ENCODE results near the gene TPSD1. TPM values are rescaled to one million over a fixed set of nuclear protein-coding genes. Genes with fewer than 3 reads are reported as not detected.
A peak's percentile ranks its signal among the peaks of the same experiment; 100 is the strongest.
"Not testable (repeated sequence)": the region's sequence is repeated elsewhere in the genome, so short reads cannot be mapped to it uniquely, and the experiment has no call there.

The TPSD1 gene
- total RNA-seq, 1 donor from 2014 or later, result not detected

DNA sequence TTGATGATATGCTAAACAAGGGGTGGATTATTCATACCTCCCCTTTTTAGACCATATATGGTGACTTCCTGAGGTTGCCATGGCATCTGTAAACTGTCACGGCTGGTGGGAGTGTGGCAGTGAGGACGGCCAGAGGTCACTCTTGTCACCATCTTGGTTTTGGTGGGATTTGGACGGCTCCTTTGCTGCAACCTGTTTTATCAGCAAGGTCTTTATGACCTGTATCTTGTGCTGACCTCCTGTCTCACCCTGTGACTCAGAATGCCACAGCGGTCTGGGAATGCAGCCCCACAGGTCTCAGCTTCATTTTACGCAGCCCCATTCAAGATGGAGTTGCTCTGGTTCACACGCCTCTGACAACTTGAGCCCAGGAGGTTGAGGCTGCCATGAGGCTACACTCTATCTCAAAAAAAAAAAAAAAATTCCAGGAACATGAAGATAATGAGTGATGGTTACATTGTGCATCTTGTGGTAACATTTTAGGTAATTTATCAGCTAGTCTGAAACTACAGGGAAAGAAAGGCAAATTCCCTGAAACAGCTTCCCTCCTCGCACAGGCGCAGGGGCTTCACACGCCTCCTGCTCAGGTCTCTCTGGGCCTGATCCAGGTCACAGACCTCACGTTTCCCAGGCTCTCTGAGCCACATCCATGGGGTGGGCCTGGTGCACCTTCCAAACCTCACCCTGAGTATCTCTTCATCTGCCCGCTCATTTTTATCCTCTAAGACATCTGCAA lies 38.2 kb downstream of the TPSD1 start:
- no peaks in the 10 kb centered on the region for H3K36me3 Mint-ChIP-seq (ENCODE audit: low read depth)
- peaks cover 32% of the 10 kb centered on the region for H3K27me3 Mint-ChIP-seq
- intact Hi-C loops (cut with micrococcal nuclease), result no loop called here
- ATAC-seq (ENCODE audit: low read depth), result no peak
- TF ChIP-seq, protein P1, sequence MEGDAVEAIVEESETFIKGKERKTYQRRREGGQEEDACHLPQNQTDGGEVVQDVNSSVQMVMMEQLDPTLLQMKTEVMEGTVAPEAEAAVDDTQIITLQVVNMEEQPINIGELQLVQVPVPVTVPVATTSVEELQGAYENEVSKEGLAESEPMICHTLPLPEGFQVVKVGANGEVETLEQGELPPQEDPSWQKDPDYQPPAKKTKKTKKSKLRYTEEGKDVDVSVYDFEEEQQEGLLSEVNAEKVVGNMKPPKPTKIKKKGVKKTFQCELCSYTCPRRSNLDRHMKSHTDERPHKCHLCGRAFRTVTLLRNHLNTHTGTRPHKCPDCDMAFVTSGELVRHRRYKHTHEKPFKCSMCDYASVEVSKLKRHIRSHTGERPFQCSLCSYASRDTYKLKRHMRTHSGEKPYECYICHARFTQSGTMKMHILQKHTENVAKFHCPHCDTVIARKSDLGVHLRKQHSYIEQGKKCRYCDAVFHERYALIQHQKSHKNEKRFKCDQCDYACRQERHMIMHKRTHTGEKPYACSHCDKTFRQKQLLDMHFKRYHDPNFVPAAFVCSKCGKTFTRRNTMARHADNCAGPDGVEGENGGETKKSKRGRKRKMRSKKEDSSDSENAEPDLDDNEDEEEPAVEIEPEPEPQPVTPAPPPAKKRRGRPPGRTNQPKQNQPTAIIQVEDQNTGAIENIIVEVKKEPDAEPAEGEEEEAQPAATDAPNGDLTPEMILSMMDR (IDR thresholded peaks at IDR 0.05), result no peak
- POLR2A ChIA-PET, result no interaction called here
- CTCF ChIA-PET, result no interaction called here
- no peaks in the 10 kb centered on the region for H3K9me3 Mint-ChIP-seq
- no peak overlapping the region for H3K4me3 Mint-ChIP-seq
- peaks cover 31% of the 10 kb centered on the region for H3K4me1 Mint-ChIP-seq
- peak overlapping the region; percentile 51 for H3K27ac Mint-ChIP-seq
- no peak for DNase-seq

DNA sequence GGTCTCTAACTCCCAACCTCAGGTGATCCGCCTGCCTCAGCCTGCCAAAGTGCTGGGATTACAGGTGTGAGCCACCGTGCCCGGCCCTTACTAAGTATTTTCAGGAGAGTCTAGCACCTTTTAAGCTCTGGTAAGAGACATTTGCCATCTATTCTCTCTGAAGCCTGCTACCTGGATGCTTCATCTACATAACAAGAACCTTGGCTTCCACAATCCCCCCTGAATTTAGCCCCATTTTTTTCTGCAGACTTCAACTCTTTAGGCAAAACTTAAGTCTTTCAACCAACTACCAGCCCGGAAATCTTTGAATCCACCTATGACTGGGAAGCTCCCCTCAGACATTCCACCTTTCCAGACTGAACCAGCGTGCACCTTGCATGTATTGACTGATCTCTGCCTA lies 39.6 kb downstream of the TPSD1 start:
- TF ChIP-seq, protein P1 (IDR thresholded peaks at IDR 0.05), result no peak
- ChIA-PET CTCF (no interaction called here), POLR2A (no interaction called here)
- Mint-ChIP-seq H3K4me3 (no peak overlapping the region), H3K4me1 (peaks cover 27% of the 10 kb centered on the region), H3K27me3 (peaks cover 25% of the 10 kb centered on the region), H3K9me3 (no peaks in the 10 kb centered on the region), H3K36me3 (ENCODE audit: low read depth) (no peaks in the 10 kb centered on the region), H3K27ac (peak overlapping the region; percentile 3)
- DNase-seq (no peak), ATAC-seq (ENCODE audit: low read depth) (no peak)
- intact Hi-C loops (cut with micrococcal nuclease), result no loop called here

DNA sequence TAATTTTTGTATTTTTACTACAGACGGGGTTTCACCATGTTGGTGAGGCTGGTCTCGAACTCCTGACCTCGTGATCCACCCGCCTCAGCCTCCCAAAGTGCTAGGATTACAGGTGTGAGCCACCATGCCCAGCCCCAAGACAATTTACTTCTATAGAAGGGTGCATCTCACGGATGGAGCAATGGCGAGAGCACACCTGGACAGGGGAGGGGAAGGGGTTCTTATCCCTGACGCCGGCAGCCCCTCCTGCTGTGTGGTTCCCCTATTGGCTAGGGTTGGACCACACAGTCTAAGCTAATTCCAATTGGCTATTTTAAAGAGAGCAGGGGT lies 40.8 kb downstream of the TPSD1 start:
- Mint-ChIP-seq H3K4me1 (peaks cover 34% of the 10 kb centered on the region), H3K4me3 (peak overlapping the region; percentile 1), H3K27me3 (peaks cover 20% of the 10 kb centered on the region), H3K27ac (peak overlapping the region; percentile 59)
- H3K36me3 Mint-ChIP-seq (ENCODE audit: low read depth); intact Hi-C loops (cut with micrococcal nuclease); DNase-seq; H3K9me3 Mint-ChIP-seq; ATAC-seq (ENCODE audit: low read depth): not testable (repeated sequence)
- POLR2A ChIA-PET, result interaction anchor here (0.7 to 1.2 kb wide), 2 partner anchors 13 to 124 kb away, joined by 3 to 6 read pairs; partner anchors contain the start of genes UBE2I and UQCC4
- CTCF ChIA-PET, result interaction anchor here (1.1 kb wide), 1 partner anchor 35 kb away, joined by 4 read pairs; no protein-coding TSS in a partner anchor

DNA sequence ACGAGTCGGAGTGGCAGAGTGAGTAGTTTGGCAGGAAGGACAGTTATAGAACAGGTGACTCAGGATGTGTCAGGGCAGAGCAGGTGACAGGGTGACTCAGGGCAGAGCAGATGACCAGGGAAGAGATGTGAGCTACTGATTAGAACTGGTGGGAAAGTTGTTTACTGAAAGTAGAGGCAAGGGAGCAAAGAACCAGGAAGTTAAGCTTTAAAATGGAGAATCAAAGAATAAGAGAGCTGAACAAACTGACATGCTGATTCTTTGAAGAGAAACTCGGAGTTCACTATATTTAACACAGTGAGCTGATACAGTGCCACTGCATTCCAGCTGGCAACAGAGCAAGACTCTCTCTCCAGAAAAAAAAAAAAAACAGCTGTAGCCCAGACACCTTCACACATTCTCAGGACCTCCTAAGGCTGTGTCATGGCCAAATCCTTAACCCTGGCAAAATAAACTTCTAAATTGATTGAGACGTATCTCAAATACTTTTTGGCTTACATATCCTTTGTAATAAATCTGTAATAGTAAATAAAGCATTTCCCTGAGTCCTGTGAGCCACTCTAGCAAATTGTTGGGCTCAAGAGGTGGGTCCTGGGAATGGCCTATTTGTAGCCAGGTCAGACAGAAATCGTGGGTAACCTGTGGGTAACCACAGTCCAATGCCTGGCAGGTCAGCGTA lies 41.3 kb downstream of the TPSD1 start:
- ChIA-PET POLR2A (interaction anchor here (0.7 to 1.2 kb wide), 2 partner anchors 12 to 123 kb away, joined by 3 to 6 read pairs; partner anchors contain the start of genes UBE2I and UQCC4), CTCF (interaction anchor here (1.1 kb wide), 1 partner anchor 35 kb away, joined by 4 read pairs; no protein-coding TSS in a partner anchor)
- TF ChIP-seq, protein P1 (IDR thresholded peaks at IDR 0.05), result no peak
- H3K27ac Mint-ChIP-seq, result peak overlapping the region; percentile 59
- ATAC-seq (ENCODE audit: low read depth), result peak; percentile 29
- no peak for DNase-seq
- intact Hi-C loops (cut with micrococcal nuclease), result no loop called here
- no peaks in the 10 kb centered on the region for H3K9me3 Mint-ChIP-seq
- peaks cover 16% of the 10 kb centered on the region for H3K27me3 Mint-ChIP-seq
- H3K4me1 Mint-ChIP-seq, result peaks cover 37% of the 10 kb centered on the region
- no peaks in the 10 kb centered on the region for H3K36me3 Mint-ChIP-seq (ENCODE audit: low read depth)
- peak overlapping the region; percentile 1 for H3K4me3 Mint-ChIP-seq

DNA sequence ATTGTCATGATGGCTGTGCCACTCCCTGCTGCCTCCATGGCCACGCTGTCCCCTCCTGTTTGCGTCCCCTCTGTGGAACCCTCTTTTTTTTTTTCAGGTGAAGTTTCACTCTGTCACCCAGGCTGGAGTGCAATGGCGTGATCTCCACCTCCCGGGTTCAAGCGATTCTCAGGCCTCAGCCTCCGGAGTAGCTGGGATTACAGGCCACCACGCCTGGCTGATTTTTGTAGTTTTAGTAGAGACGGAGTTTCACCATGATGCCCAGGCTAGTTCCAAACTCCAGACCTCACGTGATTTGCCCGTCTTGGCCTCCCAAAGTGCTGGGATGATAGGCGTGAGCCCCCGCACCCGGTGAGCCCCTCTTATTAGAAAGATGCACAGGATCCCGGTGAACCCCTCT lies 42.5 kb downstream of the TPSD1 start:
- DNase-seq, result no peak
- no peak for ATAC-seq (ENCODE audit: low read depth)
- POLR2A ChIA-PET, result no interaction called here
- intact Hi-C loops (cut with micrococcal nuclease), result no loop called here
- H3K9me3 Mint-ChIP-seq, result no peaks in the 10 kb centered on the region
- H3K4me3 Mint-ChIP-seq, result no peak overlapping the region
- no peak overlapping the region for H3K27ac Mint-ChIP-seq
- H3K27me3 Mint-ChIP-seq, result peaks cover 9% of the 10 kb centered on the region
- CTCF ChIA-PET, result no interaction called here
- peaks cover 42% of the 10 kb centered on the region for H3K4me1 Mint-ChIP-seq
- no peaks in the 10 kb centered on the region for H3K36me3 Mint-ChIP-seq (ENCODE audit: low read depth)
- TF ChIP-seq, protein P1 (IDR thresholded peaks at IDR 0.05), result no peak
